Stimulated activated CD8-positive, alpha-beta memory T cell treated with anti-CD3 and anti-CD28 coated beads, Interleukin-12 subunit alpha, Interleukin-12 subunit beta, amount 100 ng/mL, for 24 hours (primary cell): Measurements from ENCODE around the gene CFAP45.
A peak's percentile ranks its signal among the peaks of the same experiment; 100 is the strongest.
"Not testable (repeated sequence)": the region's sequence is repeated elsewhere in the genome, so short reads cannot be mapped to it uniquely, and the experiment has no call there.

ENCODE experiments used
- DNase-seq: peaks from one replicate; pipeline ENCODE4 v3.0.0-alpha.2; 2020; ENCODE audit errors: extremely low read depth

Gene CFAP45

DNA sequence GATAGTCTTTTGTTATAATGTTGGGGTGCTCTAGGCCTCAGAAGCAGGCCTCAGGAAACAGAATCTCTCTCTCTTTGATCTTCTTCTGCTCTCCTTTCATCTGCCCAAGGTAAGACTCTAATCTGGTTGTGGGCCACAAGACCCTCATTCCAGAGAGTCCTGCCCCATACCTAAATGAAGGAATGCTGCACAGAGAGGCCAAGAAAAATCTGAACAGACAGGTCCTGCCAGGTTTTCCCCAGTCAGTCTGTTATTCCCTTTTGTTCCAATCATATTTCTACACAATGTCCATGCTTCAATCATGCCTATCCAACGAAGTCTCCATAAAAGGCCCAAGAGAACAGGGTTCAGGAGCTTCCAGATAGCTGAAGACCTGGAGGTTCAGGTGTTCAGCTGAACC, 7.0 kb upstream of the CFAP45 start:
- no peak for DNase-seq

GRCh38 chr1:159904036-159904435, 4.1 kb upstream of the CFAP45 start:
- not testable (repeated sequence) for DNase-seq

- DNase-seq, result no peak
Observed at GRCh38 chr1:159902541-159902940, 2.6 kb upstream of the CFAP45 start.

- no peak for DNase-seq
Observed at GRCh38 chr1:159900755-159901360, 893 bp upstream of the CFAP45 start.

DNA sequence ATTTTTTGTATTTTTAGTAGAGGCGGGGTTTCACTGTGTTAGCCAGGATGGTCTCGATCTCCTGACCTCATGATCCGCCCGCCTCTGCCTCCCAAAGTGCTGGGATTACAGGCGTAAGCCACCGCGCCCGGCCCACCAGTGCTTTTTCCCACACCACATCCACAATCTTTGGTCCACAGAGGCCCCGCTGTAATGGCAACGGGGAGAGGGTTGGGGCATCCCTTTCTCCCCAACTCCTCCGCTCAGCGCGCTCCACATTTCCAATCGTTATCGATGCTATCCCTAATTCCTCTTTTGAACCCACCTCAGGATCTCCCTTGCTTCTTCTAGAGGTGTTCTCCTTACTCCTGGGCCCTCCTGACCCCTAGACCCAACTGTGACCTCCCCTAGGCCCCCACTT, 331 bp downstream of the CFAP45 start:
- not testable (repeated sequence) for DNase-seq

DNA sequence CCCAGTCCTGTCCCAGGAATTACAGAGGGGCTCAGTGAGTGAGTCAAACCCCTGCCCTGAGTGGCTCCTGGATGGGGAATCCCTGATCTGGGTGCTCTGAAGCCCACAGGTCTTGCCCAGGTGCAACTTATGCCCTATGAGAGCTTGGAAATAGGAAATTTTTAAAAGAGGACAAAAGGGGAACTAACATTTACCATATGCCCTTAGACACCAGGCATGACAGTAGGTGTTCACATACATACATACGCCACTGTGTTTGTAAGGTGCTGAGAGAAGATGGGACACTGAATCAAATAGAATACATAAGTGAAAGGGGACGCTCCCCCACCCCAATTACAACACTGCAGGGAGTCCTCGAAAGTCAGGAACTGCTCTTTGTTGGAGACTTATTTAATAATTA, 1.4 kb downstream of the CFAP45 start:
- DNase-seq, result no peak

DNA sequence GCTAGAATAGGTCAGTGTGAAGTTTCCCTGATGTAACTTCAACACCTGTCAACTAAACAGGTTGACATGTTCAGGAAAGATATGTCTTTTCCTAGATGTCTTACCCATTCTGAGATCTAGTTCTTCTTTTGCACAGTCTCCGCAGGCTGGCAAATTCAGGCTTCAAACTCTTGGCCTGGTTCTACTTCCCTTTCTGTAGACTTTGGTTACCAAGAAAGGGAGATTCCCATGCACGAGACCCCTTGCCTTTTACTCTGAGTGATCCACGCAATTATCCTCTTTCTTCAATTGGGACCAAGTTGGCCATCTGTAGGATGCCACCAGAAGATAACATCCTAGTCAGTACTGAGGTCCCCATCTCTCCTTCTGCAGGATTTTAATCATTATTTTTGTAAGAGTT, 2.0 kb downstream of the CFAP45 start:
- DNase-seq, result no peak

- no peak for DNase-seq
Observed at GRCh38 chr1:159896546-159896930, 3.4 kb downstream of the CFAP45 start.

- no peak for DNase-seq
Observed at GRCh38 chr1:159895836-159896545, 4.0 kb downstream of the CFAP45 start.

DNA sequence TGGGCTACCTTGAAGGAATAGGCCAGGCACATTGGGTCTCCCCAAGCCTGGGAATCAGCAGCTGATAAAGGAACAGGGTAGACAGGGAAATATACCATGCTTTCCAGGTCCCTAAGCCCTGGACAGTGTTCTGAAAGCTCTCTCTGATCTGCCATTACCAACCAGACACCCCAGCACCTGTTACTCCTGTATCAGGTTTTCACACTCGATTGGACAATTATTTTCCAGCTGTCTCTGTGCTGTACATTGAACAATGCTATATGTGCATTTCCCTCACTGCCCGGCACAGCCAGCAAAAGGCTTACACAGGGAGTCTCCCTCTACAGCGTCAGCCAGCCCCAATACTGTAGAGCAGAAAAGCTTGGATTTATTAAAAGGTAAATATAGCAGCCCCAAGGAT, 4.7 kb downstream of the CFAP45 start:
- DNase-seq, result no peak

GRCh38 chr1:159892944-159893343, 7.0 kb downstream of the CFAP45 start:
- DNase-seq, result no peak

DNA sequence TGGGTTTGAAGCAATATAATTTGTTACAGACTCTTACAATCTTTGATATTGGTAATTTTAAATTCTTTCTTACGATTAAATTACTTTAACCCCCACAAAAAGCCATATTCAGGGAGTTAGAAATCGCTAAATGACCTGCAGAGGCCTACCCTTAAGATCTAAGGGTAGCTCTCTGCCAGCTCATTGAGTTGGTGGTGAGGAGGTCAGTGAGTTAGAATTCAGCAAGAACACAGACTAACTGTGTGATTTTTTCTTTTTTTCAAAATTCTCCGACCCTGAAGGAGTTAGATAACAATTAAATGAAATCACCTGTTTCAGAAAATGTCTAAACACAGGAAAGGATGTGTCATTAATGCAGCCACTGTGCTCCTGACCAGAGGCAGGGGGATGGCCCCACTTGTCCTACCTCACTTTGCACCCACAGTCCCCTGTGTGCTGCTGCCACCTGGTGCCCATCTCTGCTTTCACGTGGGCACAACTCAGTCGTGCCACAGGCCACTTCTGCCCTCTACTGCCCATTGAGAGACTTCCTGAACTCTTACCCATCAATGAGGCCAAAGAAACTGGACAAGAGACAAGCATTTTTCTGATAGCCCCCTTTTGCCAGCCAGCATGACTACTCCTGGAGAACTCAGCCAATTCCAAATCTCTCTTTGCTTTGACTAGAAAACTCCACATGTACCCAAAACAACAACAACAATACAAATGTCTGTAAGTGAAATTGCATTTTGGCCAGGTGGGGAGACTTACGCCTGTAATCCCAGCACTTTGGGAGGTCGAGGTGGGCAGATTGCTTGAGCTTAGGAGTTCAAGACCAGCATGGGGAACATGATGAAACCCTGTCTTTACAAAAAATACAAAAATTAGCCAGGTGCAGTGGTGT, 8.4 kb downstream of the CFAP45 start:
- DNase-seq, result peak; percentile 45

DNA sequence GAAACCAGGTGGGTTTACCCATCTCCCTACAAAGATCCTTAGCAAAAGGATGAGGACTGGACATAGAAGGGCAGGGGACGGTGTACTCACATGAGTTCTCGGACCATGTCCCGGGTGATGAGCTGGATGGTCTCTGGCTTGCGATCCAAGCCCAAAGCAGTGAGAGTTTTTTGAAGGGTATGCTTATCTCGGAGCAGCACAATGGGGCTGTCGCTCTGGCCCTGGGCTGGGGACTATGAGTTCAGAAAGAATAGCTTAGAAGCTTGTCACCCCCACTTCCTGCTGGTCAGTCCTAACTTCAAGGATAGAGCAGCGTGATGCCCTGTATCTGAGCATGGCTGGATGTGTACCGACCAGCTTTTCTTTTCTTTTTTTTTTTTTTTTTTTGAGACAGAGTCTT, 9.6 kb downstream of the CFAP45 start:
- DNase-seq, result no peak

GRCh38 chr1:159889821-159890252, 10.1 kb downstream of the CFAP45 start:
- DNase-seq, result no peak

DNA sequence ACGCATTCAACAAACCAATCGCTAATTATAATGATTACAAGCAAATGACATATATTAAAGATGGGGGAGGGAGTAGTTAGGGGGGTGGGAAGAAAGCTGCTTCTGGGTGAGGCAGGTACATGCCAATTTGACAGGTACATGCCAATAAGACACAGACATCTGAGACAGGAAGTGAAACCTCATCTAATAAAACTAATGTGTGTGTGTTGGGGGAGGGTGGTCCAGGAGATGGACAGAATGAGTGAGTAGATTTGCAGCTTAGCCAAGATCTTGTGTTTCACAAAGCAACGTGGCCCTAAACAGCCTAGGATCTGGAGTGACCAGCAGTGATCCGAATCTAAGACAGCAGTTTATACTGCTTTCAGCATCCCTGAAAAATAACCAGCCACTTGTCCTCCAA, 10.8 kb downstream of the CFAP45 start:
- DNase-seq, result no peak

- no peak for DNase-seq
Observed at GRCh38 chr1:159884296-159884695, 15.7 kb downstream of the CFAP45 start.

DNA sequence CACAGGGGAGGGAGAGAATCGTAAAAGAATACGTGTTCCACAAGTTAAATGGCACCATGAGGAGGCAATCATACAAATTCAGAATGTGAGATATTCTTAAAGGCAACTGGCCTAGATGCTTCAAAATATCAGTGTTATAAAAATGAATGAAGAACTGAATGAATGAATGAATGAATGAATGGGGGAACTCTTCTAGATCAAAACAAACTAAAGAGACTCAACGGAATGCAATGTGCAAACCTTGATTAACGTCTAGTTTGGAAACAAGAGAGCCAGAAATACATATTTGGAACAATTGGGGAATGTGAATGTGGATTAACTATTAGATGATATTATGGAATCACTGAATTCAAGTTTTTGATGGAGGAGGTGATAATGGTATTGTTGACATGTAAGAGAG, 16.8 kb downstream of the CFAP45 start:
- DNase-seq, result no peak

GRCh38 chr1:159882527-159882862, 17.5 kb downstream of the CFAP45 start:
- DNase-seq, result no peak

DNA sequence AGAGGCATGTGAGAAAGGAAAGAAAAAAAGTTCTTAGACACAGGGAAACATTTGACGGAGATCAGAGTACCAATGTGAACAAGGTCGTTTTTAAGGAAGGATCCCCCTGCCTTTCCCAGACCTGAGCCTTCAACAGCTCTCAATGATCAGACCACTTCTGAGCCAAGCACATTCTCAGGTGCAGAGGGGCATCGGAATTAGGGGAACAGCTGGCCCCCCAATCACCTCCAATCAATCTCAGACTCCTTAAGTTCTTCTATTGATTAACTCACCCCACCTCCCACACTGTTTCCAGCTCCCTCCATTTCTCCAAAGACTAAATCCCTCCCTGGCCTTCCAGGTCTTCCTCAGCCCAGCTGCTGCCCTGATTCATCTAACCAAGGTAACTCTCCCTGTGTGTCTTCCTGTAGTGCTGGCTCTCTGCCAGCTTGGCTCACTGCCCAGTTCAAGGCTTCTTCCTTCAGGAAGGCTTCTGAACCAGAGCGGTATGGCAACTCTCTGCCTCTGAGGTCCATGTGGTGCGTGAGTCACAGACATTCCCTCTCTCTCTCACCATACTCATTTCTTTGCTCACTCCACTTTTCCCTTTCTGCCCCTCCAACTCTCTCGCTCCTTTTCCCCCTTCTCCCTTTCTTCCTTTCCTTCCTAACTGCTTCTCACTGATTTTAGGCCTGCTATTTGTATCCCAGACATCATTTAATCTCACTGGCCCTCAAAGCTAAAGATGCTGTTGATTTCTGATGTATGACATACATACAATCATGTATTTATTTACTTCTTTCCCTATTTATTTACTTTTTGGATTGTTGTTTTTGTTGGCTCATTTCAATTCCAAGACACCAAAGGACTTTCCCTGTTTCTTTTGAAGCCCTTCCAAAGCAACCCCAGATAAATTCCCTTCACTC, 18.1 kb downstream of the CFAP45 start:
- DNase-seq, result no peak

DNA sequence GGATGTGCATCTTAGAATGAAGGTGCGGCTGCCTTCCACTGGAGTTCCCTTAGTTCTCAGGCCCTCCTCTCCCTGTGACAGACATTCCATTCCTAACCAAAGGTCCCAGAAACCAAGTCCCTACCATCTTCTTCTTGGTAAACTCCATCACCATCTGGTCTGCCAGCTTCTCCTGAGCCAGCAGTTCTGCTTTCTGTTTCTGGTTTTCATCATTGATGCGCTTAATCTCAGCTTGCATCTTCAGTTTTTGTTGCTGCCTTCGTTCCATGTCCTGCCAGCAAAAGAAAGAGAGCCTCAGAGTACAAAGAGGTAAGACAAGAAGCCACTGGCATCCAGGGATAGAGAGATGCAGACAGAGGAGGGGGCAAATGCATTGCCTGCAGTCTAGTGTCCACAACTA, 19.5 kb downstream of the CFAP45 start:
- no peak for DNase-seq

GRCh38 chr1:159879977-159880376, 20.0 kb downstream of the CFAP45 start:
- DNase-seq, result no peak

- DNase-seq, result no peak
Observed at GRCh38 chr1:159879136-159879535, 20.8 kb downstream of the CFAP45 start.
